Transverse colon (tissue), 4 donors: Measurements from ENCODE around the gene RUFY4. TPM values are rescaled to one million over a fixed set of nuclear protein-coding genes. Genes with fewer than 3 reads are reported as not detected.

Experiments
- DNase-seq: peaks from one replicate; pipeline ENCODE4 v3.0.0-alpha.2; 2019
- H3K27ac ChIP-seq, 4 donors: fragments of 200-600 bp; sonication (generic); 2 replicates each; pipeline ENCODE4 v1.5.1; 2016 to 2018; ENCODE audit warnings: inconsistent platforms in 4 of 4
- H3K27me3 ChIP-seq: fragments of 200-600 bp; sonication (generic); 2 replicates; pipeline ENCODE4 v1.5.1; 2017; ENCODE audit warnings: inconsistent platforms
- H3K36me3 ChIP-seq, 4 donors: fragments of 200-600 bp; sonication (generic); 2 replicates each; pipeline ENCODE4 v1.5.1; 2017 to 2019; ENCODE audit warnings: inconsistent platforms in 4 of 4
- H3K4me1 ChIP-seq, 4 donors: fragments of 200-600 bp; sonication (generic); 2 replicates each; pipeline ENCODE4 v1.5.1; 2017 to 2020; ENCODE audit warnings: inconsistent platforms in 4 of 4
- H3K4me3 ChIP-seq, 4 donors: fragments of 200-600 bp; sonication (generic); 1 replicate in 1 of 4; 2 replicates in 3 of 4; pipeline versions ENCODE4 v1.5.1 to v1.6.1; 2017 to 2019; ENCODE audit warnings: inconsistent platforms in 4 of 4
- H3K9me3 ChIP-seq, 2 donors: fragments of 200-600 bp; sonication (generic); 2 replicates each; pipeline ENCODE4 v1.5.1; 2017 to 2019; ENCODE audit warnings: inconsistent platforms in 2 of 2
- CTCF ChIP-seq, 5 experiments: fragments of 200-600 bp in 3 of 5; fragments of 450-650 bp in 2 of 5; sonication (generic) in 3 of 5; IDR thresholded peaks; 1 replicate in 2 of 5; 2 replicates in 3 of 5; pipeline ENCODE4 v1.5.1; 2016 to 2017; ENCODE audit warnings: antibody characterized with exemption in 5 of 5, inconsistent platforms in 3 of 5, mild to moderate bottlenecking in 2 of 5, moderate library complexity in 1 of 5
- EP300 ChIP-seq: sonication (generic); formaldehyde crosslinking; IDR thresholded peaks from one replicate; pipeline ENCODE4 v1.6.1; 2017; ENCODE audit warnings: antibody characterized with exemption, low read depth
- POLR2A ChIP-seq: fragments of 450-650 bp; IDR thresholded peaks from one replicate; pipeline ENCODE4 v1.6.1; 2016; ENCODE audit warnings: antibody characterized with exemption, mild to moderate bottlenecking, moderate library complexity
- POLR2AphosphoS5 ChIP-seq, 3 donors: sonication (generic); formaldehyde crosslinking; IDR thresholded peaks; one replicate each; pipeline ENCODE4 v1.6.1; 2016; ENCODE audit warnings: antibody characterized with exemption in 3 of 3
- WGBS, 2 donors: methylation state at CpG; one replicate each; pipeline ENCODE4 v1.1.5; 2018; ENCODE audit warnings: low coverage in 1 of 2; 5-methylcytosine and 5-hydroxymethylcytosine counted together
- in situ Hi-C, 4 donors: fragments of 200-750 bp; cut with MboI; loops; one replicate each; pipeline versions ENCODE4 v1.15.0 to v1.15.1; 2017; ENCODE audit warnings: low sequenced_read_pairs in 3 of 4, low pct_ligation_motif_present in 1 of 4, low pct_unique_long_range_greater_than_20kb in 1 of 4
- intact Hi-C: fragments of 100-400 bp; cut with DNase I; formaldehyde crosslinking; loops from one replicate; pipeline ENCODE4 v1.15.1; 2023; ENCODE audit warnings: low total_unique reads
- total RNA-seq, 4 donors: library from RNA; depleted of rRNA; stranded (reverse); fragments of >200 nt; gene quantifications; one replicate each; pipeline ENCODE4 v1.1.0, GENCODE V29; 2016

The RUFY4 gene
- total RNA-seq, 4 donors from 2014 or later = 1.9 TPM; not detected in 3

DNA sequence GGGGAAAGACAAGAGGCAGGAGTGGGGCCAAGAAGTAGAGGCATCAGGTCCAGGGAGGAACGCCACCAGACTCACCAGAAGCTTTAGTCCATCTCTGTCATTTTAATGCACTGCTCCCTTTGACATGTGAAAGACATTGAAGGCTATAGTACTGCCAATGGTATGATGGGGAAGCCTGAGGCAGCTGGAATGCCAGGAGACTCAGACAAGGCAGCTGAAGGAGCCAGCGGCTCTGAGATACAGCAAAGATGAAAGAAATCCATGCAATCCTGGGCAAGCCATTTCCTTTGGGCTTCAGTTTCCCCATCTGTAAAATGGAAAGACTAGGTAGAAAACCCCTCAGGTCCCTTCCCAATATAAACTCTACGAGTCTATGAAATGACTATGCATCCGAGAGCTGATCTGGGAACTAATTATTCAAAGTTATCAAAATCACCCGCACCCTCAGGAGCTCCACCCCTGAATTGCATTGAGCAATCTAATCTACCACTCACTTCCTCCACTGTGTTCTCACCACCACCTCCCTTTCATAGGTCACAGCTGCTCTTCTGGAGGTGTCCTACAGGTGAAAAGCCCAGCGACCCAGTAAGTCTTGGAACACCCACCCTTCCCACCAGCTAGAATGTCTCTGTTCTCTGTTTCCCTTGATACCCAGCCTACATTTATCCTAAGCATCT, 59.9 kb downstream of the RUFY4 start:
- no peak for TF ChIP-seq EP300
- TF ChIP-seq CTCF (IDR thresholded peaks at IDR 0.05) = no peak
- no peak for TF ChIP-seq POLR2A
- TF ChIP-seq POLR2AphosphoS5 (IDR thresholded peaks at IDR 0.05) = no peak
- WGBS, 2 donors = 62 to 74% methylated on average over 3 to 6 of the region's 6 CpGs
- no peaks in the 10 kb centered on the region for H3K4me1 ChIP-seq
- H3K36me3 ChIP-seq = no peaks in the 10 kb centered on the region
- intact Hi-C loops = no loop called here
- H3K9me3 ChIP-seq = no peaks in the 10 kb centered on the region
- H3K27ac ChIP-seq = no peak overlapping the region
- in situ Hi-C loops = no loop called here
- no peak for DNase-seq
- H3K4me3 ChIP-seq = no peak overlapping the region
- H3K27me3 ChIP-seq = peaks cover 18% of the 10 kb centered on the region

GRCh38 chr2:218129458-218130135, 60.5 kb downstream of the RUFY4 start:
- H3K27ac ChIP-seq = no peak overlapping the region
- in situ Hi-C loops = no loop called here
- intact Hi-C loops = no loop called here

GRCh38 chr2:218130377-218130776, 61.3 kb downstream of the RUFY4 start:
- no peaks in the 10 kb centered on the region for H3K9me3 ChIP-seq
- intact Hi-C loops = no loop called here
- WGBS, 2 donors = 85% methylated on average over 2 of the region's 2 CpGs; no CpG with 5 or more reads in 1 of the 2 donors
- peaks cover 15% of the 10 kb centered on the region for H3K27me3 ChIP-seq
- H3K36me3 ChIP-seq = no peaks in the 10 kb centered on the region
- in situ Hi-C loops = no loop called here
- no peak for TF ChIP-seq EP300
- TF ChIP-seq POLR2A = no peak
- no peak for TF ChIP-seq CTCF (IDR thresholded peaks at IDR 0.05)
- no peak for TF ChIP-seq POLR2AphosphoS5 (IDR thresholded peaks at IDR 0.05)
- H3K4me3 ChIP-seq = no peak overlapping the region
- no peak overlapping the region for H3K27ac ChIP-seq
- no peaks in the 10 kb centered on the region for H3K4me1 ChIP-seq
- no peak for DNase-seq

More at GRCh38 chr2:218129458-218130135, 60.5 kb downstream of the RUFY4 start:
- Histone ChIP-seq H3K36me3 (no peaks in the 10 kb centered on the region), H3K4me1 (no peaks in the 10 kb centered on the region), H3K9me3 (no peaks in the 10 kb centered on the region), H3K4me3 (no peak overlapping the region), H3K27me3 (peaks cover 17% of the 10 kb centered on the region)
- 63 to 87% methylated on average over 4 to 6 of the region's 6 CpGs for WGBS, 2 donors
- DNase-seq = no peak
- TF ChIP-seq CTCF (IDR thresholded peaks at IDR 0.05) (no peak), POLR2A (no peak), POLR2AphosphoS5 (IDR thresholded peaks at IDR 0.05) (no peak), EP300 (no peak)

DNA sequence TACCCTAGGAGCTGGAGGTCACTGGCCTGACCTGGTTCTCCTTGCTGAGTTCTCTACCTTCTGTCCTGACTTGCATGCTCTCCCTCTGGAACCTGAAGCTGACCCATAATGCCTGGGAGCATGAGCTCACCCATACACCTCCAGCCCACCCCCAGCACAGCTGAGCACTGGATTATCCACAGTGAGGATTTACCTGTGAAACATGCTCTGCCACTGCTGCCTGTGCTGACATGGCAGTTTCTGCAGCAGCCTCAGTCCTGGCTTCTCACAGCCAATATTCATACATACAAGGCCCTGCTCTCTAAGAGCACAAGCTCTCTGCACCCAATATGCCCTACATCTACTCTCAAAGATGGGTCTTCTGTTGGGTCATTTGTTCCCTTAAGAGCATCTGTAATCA, 61.8 kb downstream of the RUFY4 start:
- H3K27ac ChIP-seq = no peak overlapping the region
- no peaks in the 10 kb centered on the region for H3K4me1 ChIP-seq
- TF ChIP-seq EP300 = no peak
- TF ChIP-seq CTCF (IDR thresholded peaks at IDR 0.05) = no peak
- no peak for TF ChIP-seq POLR2A
- TF ChIP-seq POLR2AphosphoS5 (IDR thresholded peaks at IDR 0.05) = no peak
- H3K4me3 ChIP-seq = no peak overlapping the region
- no peaks in the 10 kb centered on the region for H3K9me3 ChIP-seq
- no peak for DNase-seq
- H3K27me3 ChIP-seq = peaks cover 15% of the 10 kb centered on the region
- in situ Hi-C loops (no loop called here), intact Hi-C loops (no loop called here)
- H3K36me3 ChIP-seq = no peaks in the 10 kb centered on the region
